Activated CD4-positive, alpha-beta T cell treated with anti-CD3 and anti-CD28 coated beads, Interleukin-10, Interleukin-2, amounts not matched to agents 100 ng/mL and 50 ng/mL, durations not matched to agents 16 hours and 8 hours (primary cell): Measurements from ENCODE around the gene CKAP4.

ENCODE experiments used
- DNase-seq: peaks from one replicate; pipeline ENCODE4 v3.0.0-alpha.2; 2020

The CKAP4 gene

DNA sequence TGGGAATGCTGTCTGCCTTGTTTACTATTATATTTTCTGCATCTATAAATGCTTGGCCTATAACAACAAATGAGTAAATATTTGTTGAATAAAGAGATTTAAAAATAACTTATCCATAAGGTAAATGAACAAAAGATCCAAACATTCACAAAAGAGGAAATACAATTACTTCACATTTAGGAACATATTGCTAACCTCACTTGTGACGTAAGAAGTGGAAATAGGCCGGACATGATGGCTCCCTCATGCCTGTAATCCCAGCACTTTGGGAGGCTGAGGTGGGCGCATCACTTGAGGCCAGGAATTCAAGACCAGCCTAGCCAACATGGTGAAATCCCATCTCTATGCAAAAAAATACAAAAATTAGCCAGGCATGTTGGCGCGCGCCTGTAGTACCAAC is 25.7 kb upstream of the CKAP4 start:
- DNase-seq = no peak

DNA sequence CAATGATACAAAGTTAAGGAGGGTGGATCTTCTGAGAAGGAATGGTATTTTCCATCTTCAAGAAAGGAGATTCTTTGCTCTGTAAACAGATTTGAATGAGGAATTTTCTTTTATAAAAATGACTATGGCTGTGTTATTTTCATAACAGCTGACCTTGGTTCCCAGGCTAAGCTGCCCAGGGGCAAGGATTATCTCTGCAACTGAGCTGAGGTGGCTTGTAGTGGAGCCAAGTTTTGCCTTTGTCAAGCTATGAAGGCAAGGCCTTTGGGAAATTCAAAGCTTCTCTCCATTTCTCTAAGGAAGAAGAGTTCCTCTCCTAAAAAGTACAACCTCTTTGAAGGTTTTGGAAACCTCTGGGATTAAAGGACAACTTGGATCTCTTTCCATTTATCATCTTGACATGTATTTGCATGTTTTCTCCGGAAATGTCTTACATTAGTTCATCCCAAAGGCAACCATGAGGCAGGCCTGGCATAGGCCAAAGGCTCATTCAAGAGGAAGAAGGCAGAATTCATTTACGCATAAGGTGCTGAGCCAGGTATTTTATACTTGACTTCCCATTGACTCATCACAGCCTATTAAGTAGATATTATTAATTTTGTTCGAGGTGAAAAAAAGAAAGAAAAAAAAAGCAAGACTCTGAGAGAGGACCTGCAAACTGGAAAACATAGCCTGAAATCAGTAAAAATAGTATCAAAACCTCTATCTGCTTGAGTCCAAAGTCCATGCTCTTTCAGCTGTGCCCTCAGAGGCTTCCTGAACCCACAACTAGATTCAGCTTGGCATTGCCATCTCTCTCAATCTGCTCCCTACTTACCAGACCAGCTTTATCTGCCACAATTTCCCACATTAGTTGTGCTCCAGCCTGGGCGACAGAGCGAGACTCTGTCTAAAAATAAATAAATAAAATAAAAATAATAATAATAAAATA is 24.0 kb upstream of the CKAP4 start:
- DNase-seq = no peak

- DNase-seq = no peak
These were observed 21.4 kb upstream of the CKAP4 start for GRCh38 chr12:106269150-106269771.

- no peak for DNase-seq
These were observed 19.7 kb upstream of the CKAP4 start for GRCh38 chr12:106267535-106267934.

DNA sequence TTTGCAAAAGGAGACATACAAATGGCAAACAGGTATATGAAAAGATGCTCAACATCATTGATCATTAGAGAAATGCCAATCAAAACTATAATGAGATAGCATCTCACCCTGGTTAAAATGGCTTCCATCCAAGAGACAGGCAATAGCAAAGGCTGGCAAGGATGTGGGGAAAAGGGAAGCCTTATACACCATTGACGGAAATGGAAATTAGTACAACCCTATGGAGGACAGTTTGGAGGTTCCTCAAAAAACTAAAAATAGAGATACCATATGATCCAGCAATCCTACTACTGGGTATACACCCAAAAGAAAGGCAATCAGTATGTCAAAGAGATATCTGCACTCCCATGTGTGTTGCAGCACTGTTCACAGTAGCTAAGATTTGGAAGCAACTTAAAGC is 17.3 kb upstream of the CKAP4 start:
- DNase-seq = no peak

DNA sequence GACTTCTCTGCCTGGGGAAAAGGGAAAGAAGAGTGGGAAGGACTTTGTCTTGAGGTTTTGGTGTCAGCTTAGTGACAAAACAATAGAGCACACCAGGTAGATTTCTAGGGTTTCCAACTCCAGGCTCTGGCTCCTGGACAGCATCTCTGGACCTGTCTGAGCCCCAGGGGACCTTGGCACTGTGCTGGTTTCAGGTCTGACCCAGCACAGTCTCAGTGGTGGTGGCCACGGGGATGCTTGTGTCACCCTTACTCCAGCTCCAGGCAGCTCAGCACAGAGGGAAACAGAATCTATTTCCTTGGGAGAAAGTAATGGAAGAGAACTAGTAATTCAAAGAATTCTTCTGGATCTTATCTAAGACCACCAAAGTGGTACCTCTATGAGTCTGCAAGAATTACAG is 11.1 kb upstream of the CKAP4 start:
- no peak for DNase-seq

- DNase-seq = no peak
These were observed 10.4 kb upstream of the CKAP4 start for GRCh38 chr12:106258226-106258625.

DNA sequence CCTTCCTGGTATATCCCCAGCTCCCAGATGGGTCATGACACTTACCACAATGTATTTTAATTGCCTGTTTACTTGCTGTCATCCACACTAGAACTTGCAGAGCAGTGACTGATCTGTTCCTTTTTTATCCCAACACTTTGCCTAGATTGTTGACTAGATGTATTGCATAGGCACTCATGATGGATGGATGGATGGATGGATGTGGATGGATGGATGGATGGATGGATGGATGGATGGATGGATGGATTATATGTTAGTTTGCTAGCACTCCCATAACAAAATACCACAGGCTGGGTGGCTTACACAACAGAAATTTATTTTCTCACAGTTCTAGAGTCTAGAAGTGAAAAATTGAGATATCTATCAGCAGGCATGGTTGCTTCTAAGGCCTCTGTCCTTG is 8.7 kb upstream of the CKAP4 start:
- no peak for DNase-seq

DNA sequence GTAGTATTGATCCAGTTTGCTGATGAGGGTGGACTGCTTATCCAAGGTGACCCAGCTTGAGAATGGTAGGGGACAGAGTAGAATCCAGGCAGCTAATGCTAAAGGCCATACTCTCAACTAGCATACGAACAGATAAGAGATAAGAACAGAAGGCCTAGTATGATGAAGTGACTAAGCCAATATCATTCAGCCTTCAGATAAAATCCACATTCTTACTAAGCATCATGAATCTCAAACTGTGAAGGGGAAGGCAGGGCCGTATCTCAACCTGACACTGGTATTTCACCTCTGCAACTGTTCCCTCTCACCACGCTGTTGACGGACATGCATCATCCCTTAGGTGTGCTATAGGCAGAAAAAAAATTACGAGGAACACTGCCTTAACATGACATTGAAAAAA is 8.1 kb upstream of the CKAP4 start:
- DNase-seq = no peak

GRCh38 chr12:106255493-106255892 is 7.7 kb upstream of the CKAP4 start:
- no peak for DNase-seq

- DNase-seq = no peak
These were observed 6.9 kb upstream of the CKAP4 start for GRCh38 chr12:106254724-106255123.

DNA sequence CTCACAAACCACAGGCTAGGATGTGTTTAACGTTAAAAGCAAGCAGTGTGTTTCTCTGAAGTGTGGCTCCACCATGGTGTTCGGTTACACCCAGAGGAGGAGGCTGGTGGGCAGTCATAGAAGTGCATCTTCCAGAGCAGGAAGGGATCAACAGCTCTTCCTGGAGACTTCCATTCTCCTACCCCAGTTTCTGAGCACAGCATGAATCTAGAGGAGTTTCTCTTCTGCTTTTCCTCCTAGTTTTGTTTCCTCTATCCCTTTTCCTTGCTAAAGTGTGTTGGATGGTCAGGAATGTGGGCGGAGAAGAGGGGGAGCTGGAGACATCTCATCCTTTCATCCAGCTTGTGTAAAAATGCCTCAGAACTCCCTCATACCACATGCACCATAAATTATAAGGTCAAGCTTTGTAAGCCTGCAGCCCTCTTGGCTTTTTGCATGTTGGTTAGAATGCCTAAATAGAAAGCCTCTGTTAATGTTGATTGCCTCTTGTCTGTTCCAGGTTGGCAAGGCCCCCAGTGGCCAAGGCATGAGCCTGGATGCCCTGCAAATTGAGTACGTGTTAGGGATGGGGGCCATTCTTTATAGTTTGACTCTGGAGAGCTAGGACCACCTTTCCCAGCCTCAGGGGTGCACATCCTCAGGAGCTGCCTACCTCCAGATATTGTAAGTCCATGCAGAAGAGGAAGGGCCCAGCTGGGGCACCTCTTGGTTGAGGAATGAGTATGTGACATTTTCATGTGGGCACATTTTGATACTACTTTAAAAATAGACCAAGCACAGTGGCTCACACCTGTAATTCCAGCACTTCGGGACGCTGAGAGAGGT is 4.0 kb upstream of the CKAP4 start:
- no peak for DNase-seq

- no peak for DNase-seq
These were observed 1.8 kb upstream of the CKAP4 start for GRCh38 chr12:106249411-106250135.

- peak; percentile 32 for DNase-seq
These were observed 1.1 kb upstream of the CKAP4 start for GRCh38 chr12:106248846-106249371.

GRCh38 chr12:106248312-106248845 is 559 bp upstream of the CKAP4 start:
- peak; percentile 16 for DNase-seq

DNA sequence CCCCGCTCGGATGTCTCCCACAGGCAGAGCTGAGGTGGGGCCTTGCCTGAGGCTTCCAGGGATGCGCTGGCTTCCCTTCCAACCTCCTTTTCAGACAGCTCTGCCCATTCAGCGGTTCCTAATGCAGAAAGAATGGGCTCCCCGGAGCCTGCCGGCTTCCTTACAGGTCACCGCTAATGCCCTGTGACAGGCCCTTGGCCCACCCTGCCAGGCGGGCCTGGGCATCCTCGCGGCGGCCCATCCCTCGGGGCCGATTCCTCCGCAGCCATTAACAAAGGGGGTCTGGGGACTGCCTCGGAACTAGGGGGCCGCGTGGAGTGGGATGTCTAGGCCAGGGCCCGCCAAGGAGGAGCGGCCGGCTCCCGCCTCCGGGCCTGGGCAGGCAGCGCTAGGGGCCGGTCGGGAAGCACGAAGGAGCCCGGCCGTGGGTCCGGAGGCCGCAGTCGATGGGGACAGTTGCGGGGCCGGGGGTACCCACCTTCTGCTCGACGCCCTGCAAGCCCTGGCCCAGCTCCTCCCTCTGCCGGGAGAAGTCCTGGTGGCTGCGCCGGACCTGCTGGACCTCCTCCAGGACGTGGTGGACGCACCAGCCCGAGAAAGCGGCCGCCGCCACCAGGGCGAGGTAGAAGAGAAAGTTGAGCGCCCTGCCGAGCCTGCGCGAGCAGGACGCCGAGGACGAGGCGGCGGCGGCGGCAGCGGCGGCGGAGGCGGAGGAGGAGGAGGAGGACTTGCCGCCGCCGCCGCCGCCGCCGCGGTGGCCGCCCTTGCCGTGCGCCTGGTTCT is 738 bp downstream of the CKAP4 start:
- peak; percentile 45 for DNase-seq

GRCh38 chr12:106245767-106246166 is 2.1 kb downstream of the CKAP4 start:
- no peak for DNase-seq

- DNase-seq = no peak
These were observed 4.2 kb downstream of the CKAP4 start for GRCh38 chr12:106243620-106244019.

DNA sequence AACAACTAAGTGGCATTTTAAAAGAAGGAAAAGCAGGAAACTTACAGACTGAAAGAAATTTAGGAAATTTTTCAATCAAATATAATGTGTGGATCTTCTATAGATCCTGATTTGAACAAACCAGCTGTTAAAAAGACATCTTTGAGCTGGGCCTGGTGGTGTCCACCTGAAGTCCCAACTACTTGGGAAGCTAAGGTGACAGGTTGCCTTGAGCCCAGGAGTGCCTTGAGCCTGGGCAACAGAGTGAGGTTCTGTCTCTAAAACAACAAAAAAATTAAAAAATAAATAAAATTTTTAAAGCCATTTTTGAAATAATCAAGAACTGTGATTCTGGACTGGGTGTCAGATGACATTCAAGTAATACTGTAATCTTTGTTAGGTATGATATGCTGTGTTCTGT is 7.0 kb downstream of the CKAP4 start:
- DNase-seq = no peak

- DNase-seq = no peak
These were observed 7.9 kb downstream of the CKAP4 start for GRCh38 chr12:106239951-106240335.

GRCh38 chr12:106239241-106239950 is 8.4 kb downstream of the CKAP4 start:
- DNase-seq = no peak
